IMR-90 (cell line): ENCODE measurements around the gene OR51E2.

Source experiments
- CTCF ChIP-seq: conservative IDR thresholded peaks from 2 replicates; pipeline ENCODE4 v1.5.1; 2012; ENCODE audit warnings: mild to moderate bottlenecking, low read depth, low read length, improper control_type of control experiment
- NFE2L2 ChIP-seq: fragments of 150-350 bp; IDR thresholded peaks from 2 replicates; pipeline ENCODE4 v1.6.1; 2016; ENCODE audit warnings: low read depth, mild to moderate bottlenecking, low read length
- RAD21 ChIP-seq: IDR thresholded peaks from 2 replicates; pipeline ENCODE4 v1.6.1; 2012; ENCODE audit warnings: low read length, improper control_type of control experiment

- TF ChIP-seq RAD21: peak; percentile 13; the same call in 1 of the 2 replicates
- no peak for TF ChIP-seq CTCF
- TF ChIP-seq NFE2L2: no peak
These were observed at the start of gene OR51E2 for GRCh38 chr11:4697585-4697984.
